Psoas muscle (tissue), 8 donors: Measurements from ENCODE around the gene RAPGEFL1. TPM values are rescaled to one million over a fixed set of nuclear protein-coding genes. Genes with fewer than 3 reads are reported as not detected.

ENCODE experiments used
- ATAC-seq, 4 donors: fragments of 200-7000 bp; cut with Tn5 transposase; one replicate each; pipeline ENCODE4 v1.9.1; 2020; ENCODE audit warnings: moderate library complexity in 3 of 4, mild to moderate bottlenecking in 2 of 4
- DNase-seq, 2 donors: peaks; one replicate each; pipeline ENCODE4 v3.0.0-alpha.2; 2020
- H3K27ac ChIP-seq: fragments of 200-600 bp; one replicate; pipeline ENCODE4 v1.8.0; 2022
- H3K27me3 ChIP-seq, 3 donors: fragments of 200-600 bp in 1 of 3; one replicate each; pipeline versions ENCODE4 v1.6.1 to v1.8.0; 2013 to 2022; ENCODE audit warnings: low read length in 2 of 3, mild to moderate bottlenecking in 2 of 3, moderate library complexity in 1 of 3; ENCODE audit not compliant: insufficient read depth in 3 of 3
- H3K36me3 ChIP-seq, 2 donors: fragments of 200-600 bp in 1 of 2; one replicate each; pipeline versions ENCODE4 v1.6.1 to v1.8.0; 2013 to 2022; ENCODE audit warnings: low read depth in 1 of 2, mild to moderate bottlenecking in 1 of 2, moderate library complexity in 1 of 2; ENCODE audit not compliant: insufficient read depth in 1 of 2
- H3K4me1 ChIP-seq: fragments of 200-600 bp; one replicate; pipeline ENCODE4 v1.8.0; 2022
- H3K4me3 ChIP-seq: fragments of 200-600 bp; one replicate; pipeline ENCODE4 v1.8.0; 2022; ENCODE audit warnings: mild to moderate bottlenecking
- H3K9me3 ChIP-seq: fragments of 200-600 bp; one replicate; pipeline ENCODE4 v1.8.0; 2022
- CTCF ChIP-seq: fragments of 200-600 bp; IDR thresholded peaks from one replicate; pipeline ENCODE4 v1.8.0; 2022; ENCODE audit warnings: antibody characterized with exemption
- WGBS, 3 donors: extraction: QIAGEN DNeasy Blood & Tissue Kit; methylation state at CpG; one replicate each; pipeline versions ENCODE4 v1.1.6 to v1.1.7; 2013; 5-methylcytosine and 5-hydroxymethylcytosine counted together
- intact Hi-C, 2 donors: fragments of 100-400 bp; cut with DNase I; formaldehyde crosslinking; loops; one replicate each; pipeline versions ENCODE4 v1.11.0 to v1.14.2; 2022
- polyA plus RNA-seq, 3 donors: library from polyadenylated mRNA; stranded (reverse); fragments of 200-250 nt; gene quantifications; one replicate each; pipeline ENCODE4 v1.2.3, GENCODE V29; 2013
- total RNA-seq, 4 donors: library from RNA; stranded (reverse); fragmentation: NEBNext Ultra II Directional in 2 of 4; extraction: Animal tissue kit (Norgen Biotek cat#: 25700) in 2 of 4; gene quantifications; one replicate each; pipeline versions ENCODE4 v1.2.1 to v1.2.4, GENCODE V29; 2021 to 2023
- donor health status: healthy with polysubstance abuse.
- donor health status: DM: no; HTN: no; CAD: no; lungs with moderate emphysema.
- donor health status: Bipolar disorder and iron deficiency.
- donor health status: healthy.
- donor health status: DM: yes; HTN: yes; CAD: no.
- donor health status: DM: no; HTN: no; CAD: no.
- donor health status: DM: no; HTN: no; CAD: no.
- donor health status: DM: yes; HTN: yes; CAD: no.

Gene RAPGEFL1
- total and polyA plus RNA-seq, 7 donors, result 1.7 to 5.7 (median 3.5) TPM

GRCh38 chr17:40158438-40159013 is 18.7 kb upstream of the RAPGEFL1 start:
- intact Hi-C loops, result no loop called here
- peaks cover 29% of the 10 kb centered on the region for H3K4me1 ChIP-seq
- no peak overlapping the region for H3K4me3 ChIP-seq
- no peaks in the 10 kb centered on the region for H3K27me3 ChIP-seq
- no peak for DNase-seq
- H3K9me3 ChIP-seq, result no peaks in the 10 kb centered on the region
- H3K27ac ChIP-seq, result peak overlapping the region; percentile 60
- 69 to 87% (median 75%) methylated on average over 3 of the region's 3 CpGs for WGBS, 3 donors
- H3K36me3 ChIP-seq, result peaks cover 7 to 55% of the 10 kb centered on the region in 2 donors
- peak in 2 of 4 donors; percentile 40 to 41 for ATAC-seq
- TF ChIP-seq CTCF, result no peak

DNA sequence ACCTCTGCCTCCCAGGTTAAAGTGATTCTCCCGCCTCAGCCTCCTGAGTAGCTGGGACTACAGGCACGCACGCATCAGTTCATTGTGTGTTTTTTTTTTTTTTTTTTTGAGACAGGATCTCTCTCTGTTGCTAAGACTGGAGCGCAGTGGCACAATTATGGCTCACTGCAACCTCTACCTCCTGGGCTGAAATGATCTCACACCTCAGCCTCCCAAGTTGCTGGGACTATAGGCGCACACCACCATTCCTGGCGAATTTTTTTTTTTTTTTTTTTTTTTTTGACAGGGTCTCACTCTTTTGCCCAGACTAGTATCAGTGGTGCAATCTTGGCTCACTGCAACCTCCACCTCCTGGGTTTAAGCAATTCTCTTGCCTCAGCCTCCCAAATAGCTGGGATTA is 17.8 kb upstream of the RAPGEFL1 start:
- Histone ChIP-seq H3K27me3 (no peaks in the 10 kb centered on the region), H3K4me3 (no peak overlapping the region), H3K27ac (no peak overlapping the region), H3K9me3 (no peaks in the 10 kb centered on the region), H3K4me1 (peaks cover 25% of the 10 kb centered on the region), H3K36me3 (peaks cover 5 to 56% of the 10 kb centered on the region in 2 donors)
- WGBS, 3 donors, result 80 to 93% (median 85%) methylated on average over 6 of the region's 6 CpGs
- no peak for TF ChIP-seq CTCF
- no peak for DNase-seq
- intact Hi-C loops, result no loop called here
- no peak for ATAC-seq

- TF ChIP-seq CTCF, result no peak
- Histone ChIP-seq H3K36me3 (peaks cover 6 to 100% of the 10 kb centered on the region in 2 donors), H3K9me3 (no peaks in the 10 kb centered on the region), H3K4me3 (no peak overlapping the region), H3K27ac (peak overlapping the region; percentile 31), H3K4me1 (no peaks in the 10 kb centered on the region), H3K27me3 (no peaks in the 10 kb centered on the region)
- DNase-seq, result no peak
- 88 to 92% (median 88%) methylated on average over 3 of the region's 3 CpGs for whole genome bisulfite sequencing, 3 donors
- intact Hi-C loops, result loop anchor here (2.0 to 5.0 kb wide), 3 partner anchors 55 to 155 kb away; partner anchors contain the start of gene THRA (in 1 of the 2)
- ATAC-seq, result no peak
Measured at GRCh38 chr17:40167685-40168261, 9.5 kb upstream of the RAPGEFL1 start.

GRCh38 chr17:40168262-40168832 is 8.9 kb upstream of the RAPGEFL1 start:
- no peak overlapping the region for H3K4me3 ChIP-seq
- H3K4me1 ChIP-seq, result no peaks in the 10 kb centered on the region
- TF ChIP-seq CTCF, result peak; percentile 81
- H3K9me3 ChIP-seq, result no peaks in the 10 kb centered on the region
- intact Hi-C loops, result loop anchor here in 1 of 2 donors (2.0 to 5.0 kb wide), 3 partner anchors 56 to 156 kb away; partner anchors contain the start of gene THRA
- ATAC-seq (peak; percentile 68 to 79 (median 70)), DNase-seq (no peak)
- H3K27ac ChIP-seq, result peak overlapping the region; percentile 31
- H3K36me3 ChIP-seq, result peaks cover 6 to 100% of the 10 kb centered on the region in 2 donors
- WGBS, 3 donors, result 39 to 45% (median 41%) methylated on average over 11 of the region's 11 CpGs
- H3K27me3 ChIP-seq, result no peaks in the 10 kb centered on the region
